IPS-18a (cell line): ENCODE data around the gene MAGEC2.

Experiments
- H3K27ac ChIP-seq: one replicate; pipeline ENCODE4 v1.5.1; 2013; ENCODE audit warnings: low read length
- H3K27me3 ChIP-seq: one replicate; pipeline ENCODE4 v1.6.1; 2013; ENCODE audit warnings: mild to moderate bottlenecking, low read length; ENCODE audit not compliant: control insufficient read depth, insufficient read depth
- H3K36me3 ChIP-seq: one replicate; pipeline ENCODE4 v1.6.1; 2013; ENCODE audit warnings: low read depth, low read length; ENCODE audit not compliant: control insufficient read depth
- H3K4me1 ChIP-seq: one replicate; pipeline ENCODE4 v1.6.1; 2013; ENCODE audit warnings: low read depth, low read length; ENCODE audit not compliant: control insufficient read depth
- H3K4me3 ChIP-seq: one replicate; pipeline ENCODE4 v1.5.1; 2013; ENCODE audit warnings: low read length
- H3K9ac ChIP-seq: one replicate; pipeline ENCODE4 v1.6.1; 2013; ENCODE audit warnings: mild to moderate bottlenecking, low read length, moderate library complexity
- H3K9me3 ChIP-seq: one replicate; pipeline ENCODE4 v1.6.1; 2013; ENCODE audit warnings: low read depth, low read length; ENCODE audit not compliant: control insufficient read depth

MAGEC2 gene

DNA sequence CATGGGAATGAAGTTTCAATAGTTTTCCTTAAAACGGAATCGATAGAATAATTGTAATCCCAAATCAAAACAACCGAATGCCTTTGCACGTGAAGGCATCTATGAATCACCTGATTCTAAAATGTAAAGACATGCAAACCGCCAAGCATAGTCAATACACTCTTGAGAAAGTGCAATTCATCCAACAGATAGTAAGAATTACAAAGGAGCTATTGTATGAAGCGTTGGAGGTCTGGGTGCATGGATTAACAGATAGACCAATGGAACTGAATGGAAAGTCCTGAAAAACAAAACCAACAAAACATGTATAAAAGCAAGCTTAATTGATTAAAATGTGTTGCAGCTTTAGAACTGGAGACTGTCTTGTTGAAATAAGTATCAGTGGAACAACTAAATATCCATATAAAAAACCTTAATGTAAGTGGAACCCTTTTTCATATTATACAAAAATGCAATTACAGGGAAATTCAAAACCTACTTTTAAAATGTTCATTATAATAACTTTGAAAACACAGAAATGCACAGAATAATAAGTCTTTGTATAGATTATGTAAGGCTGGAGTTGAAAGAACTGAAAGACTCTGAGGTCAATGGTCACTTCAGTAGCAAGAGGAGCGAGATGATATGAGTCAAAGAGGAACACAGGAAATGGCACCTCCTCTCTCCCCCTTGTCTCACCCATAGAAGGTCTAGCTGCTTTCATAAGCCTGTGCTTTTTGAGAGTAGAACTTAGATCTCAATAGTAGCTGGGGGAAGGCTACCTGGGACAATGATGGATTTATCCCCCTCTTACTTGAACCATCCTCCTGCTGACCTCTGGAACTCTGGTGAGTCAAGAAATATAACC lies 20.1 kb downstream of the MAGEC2 start:
- Histone ChIP-seq H3K27ac (no peak overlapping the region), H3K9ac (no peak overlapping the region), H3K27me3 (no peaks in the 10 kb centered on the region), H3K4me1 (no peaks in the 10 kb centered on the region), H3K4me3 (no peak overlapping the region), H3K9me3 (peaks cover 7% of the 10 kb centered on the region), H3K36me3 (no peaks in the 10 kb centered on the region)

DNA sequence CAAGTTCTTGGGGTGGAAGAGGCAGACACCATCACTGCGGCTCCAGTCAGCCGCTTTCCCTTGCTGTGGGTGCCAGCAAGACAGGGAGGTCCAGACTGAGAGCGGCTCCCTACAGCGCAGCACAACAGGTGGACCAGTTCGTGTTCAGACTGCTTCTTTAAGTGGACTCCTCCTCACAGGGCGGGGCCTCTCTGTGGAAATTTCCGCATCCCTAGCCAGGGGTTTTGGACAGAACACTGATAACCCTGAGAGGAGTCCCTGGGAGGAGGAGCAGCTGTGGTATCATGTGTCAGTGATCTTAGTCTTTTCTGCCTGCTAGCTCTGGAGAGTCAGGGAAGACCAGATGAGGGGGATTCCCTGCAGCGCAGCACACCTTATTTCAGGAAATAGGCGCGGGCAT lies 48.5 kb downstream of the MAGEC2 start:
- no peak overlapping the region for H3K27ac ChIP-seq
- peak overlapping the region; percentile 13 for H3K4me3 ChIP-seq
- no peak overlapping the region for H3K9ac ChIP-seq
- H3K27me3 ChIP-seq: no peaks in the 10 kb centered on the region
- H3K4me1 ChIP-seq: no peaks in the 10 kb centered on the region
- H3K9me3 ChIP-seq: peaks cover 34% of the 10 kb centered on the region
- no peaks in the 10 kb centered on the region for H3K36me3 ChIP-seq
